NOMO-1 treated with DMSO at 0.1 percent for 48 hours (cell line): ENCODE measurements around the gene GOLGA6L24.
"Not testable (repeated sequence)": the region's sequence is repeated elsewhere in the genome, so short reads cannot be mapped to it uniquely, and the experiment has no call there.

Experiments used
- DNase-seq: peaks from one replicate; lab custom pipeline; 2025; ENCODE audit not compliant: unreplicated experiment; lab: John Stamatoyannopoulos, UW

The GOLGA6L24 gene, protein sequence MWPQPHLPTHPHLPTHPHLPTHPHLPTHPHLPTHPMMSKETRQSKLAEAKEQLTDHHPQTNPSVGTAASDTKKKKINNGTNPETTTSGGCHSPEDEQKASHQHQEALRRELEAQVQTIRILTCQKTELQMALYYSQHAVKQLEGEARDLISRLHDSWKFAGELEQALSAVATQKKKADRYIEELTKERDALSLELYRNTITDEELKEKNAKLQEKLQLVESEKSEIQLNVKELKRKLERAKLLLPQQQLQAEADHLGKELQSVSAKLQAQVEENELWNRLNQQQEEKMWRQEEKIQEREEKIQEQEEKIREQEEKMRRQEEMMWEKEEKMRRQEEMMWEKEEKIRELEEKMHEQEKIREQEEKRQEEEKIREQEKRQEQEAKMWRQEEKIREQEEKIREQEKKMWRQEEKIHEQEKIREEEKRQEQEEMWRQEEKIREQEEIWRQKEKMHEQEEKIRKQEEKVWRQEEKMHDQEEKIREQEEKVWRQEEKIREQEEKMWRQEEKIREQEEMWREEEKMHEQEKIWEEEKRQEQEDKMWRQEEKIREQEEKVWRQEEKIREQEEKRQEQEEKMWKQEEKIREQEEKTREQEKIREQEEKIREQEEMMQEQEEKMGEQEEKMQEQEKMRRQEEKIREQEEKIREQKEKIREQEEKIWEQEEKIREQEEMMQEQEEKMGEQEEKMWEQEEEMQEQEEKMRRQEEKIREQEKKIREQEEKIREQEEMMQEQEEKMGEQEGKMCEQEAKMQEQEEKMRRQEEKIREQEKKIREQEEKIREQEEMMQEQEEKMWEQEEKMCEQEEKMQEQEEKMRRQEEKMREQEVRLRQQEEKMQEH

DNA sequence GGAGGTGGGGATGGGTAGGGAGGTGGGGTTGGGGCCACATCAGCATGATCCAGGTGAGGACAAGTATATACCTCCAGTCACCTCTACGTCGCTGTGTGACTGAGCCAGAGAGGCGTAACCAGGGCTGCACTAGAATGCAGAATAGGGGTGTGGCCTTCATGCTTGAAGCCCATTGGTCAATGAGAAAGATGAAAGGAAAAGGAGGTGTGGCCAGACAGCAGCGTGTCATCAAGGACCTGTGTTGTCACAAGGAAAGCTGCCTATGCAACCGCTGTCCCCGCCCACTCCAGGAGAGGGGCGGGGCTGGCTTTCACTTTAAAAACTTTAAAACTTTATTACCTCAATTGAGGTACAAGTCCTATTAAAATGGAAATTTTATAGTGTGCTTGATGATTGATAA is at the start of gene GOLGA6L24:
TSS of gene GOLGA6L24 (minus strand) at position 101 of the 400 bp plus-strand sequence. CDS start at position 40, 61 bp downstream.
- DNase-seq, result not testable (repeated sequence)

DNA sequence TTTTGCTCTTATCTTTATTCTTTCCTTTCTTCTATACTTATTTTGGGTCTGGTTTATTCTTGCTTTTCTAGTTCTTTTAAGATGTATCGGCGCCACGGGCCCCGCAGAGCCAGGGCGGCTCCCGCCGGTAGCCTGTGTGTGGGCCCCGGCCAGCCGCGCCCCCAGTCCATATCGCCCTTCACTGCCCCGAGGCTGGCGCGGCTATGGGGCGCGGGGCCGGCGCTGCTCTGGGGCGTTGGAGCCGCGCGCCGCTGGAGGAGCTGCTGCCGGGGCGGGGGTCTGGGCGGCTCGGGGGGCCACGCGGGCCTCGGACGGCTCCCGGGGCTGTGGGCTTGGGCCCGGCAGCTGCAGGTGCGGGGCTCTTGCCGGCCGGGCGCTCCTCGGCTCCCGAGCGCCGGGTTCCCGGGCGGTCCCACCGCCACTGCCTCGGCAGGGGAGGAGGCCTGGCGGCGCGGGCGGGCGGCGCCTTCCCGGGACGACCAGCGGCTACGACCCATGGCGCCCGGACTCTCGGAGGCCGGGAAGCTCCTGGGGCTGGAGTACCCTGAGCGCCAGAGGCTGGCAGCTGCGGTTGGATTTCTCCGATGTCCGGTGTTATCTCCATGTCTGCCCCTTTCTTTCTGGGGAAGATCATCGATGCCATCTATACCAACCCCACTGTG is 45.0 kb upstream of the GOLGA6L24 start:
- DNase-seq, result not testable (repeated sequence)

DNA sequence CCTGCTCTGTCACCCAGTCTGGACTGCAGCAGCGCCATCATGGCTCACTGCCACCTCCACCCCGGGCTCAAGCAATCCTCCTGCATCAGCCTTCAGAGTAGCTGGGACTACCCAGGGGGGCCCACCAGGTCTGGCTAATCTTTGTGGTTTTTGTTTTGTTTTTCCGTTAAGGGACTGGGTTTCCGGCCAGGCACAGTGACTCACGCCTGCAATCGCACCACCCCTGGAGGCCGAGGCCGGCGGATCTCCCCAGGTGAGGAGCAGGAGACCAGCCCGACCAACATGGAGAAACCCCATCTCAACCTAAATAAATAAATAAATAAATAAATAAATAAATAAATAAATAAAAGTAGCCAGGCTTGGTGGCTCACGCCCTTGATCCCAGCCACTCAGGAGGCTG is 38.1 kb upstream of the GOLGA6L24 start:
- DNase-seq, result not testable (repeated sequence)

DNA sequence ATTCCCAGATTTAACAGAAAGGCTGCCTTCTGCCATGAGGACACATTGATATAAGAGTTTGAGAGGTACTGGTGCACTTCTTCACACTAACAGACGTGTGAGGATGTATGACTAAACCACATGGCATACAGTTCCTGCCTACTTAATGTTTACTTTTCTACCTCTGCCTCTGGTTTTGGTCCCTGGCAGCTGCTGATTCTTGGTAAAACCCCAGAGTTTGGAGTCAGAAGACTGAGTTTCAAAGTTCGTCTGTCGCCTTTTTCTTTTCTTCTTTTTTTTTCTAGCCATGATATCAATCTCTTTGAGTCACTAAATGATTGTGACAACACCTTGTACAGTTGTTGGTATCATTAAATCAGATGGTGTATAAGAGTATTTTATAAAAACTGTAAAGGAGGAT is 22.2 kb upstream of the GOLGA6L24 start:
- not testable (repeated sequence) for DNase-seq

DNA sequence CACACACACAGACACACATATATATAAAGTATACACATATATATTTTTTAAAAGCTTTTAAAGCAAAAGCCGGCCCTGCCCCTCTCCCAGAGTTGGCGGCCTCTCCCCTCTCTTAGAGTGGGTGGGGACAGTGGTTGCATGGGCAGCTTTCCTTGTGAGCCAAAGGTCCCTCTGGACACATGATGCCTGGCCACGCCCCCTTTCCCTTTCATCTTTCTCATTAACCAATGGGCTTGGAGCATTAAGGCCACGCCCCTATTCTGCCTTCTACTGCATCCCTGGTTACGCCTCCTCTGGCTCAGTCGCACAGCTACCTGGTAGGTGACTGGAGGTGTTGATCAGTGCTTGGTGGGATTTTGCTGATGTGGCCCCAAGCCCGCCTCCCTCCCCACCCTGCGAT is 20.5 kb upstream of the GOLGA6L24 start, which contains the start of gene GOLGA8F:
TSS of gene GOLGA8F (plus strand) at position 301 of the 400 bp plus-strand sequence. CDS start at position 399, 98 bp downstream.
- DNase-seq, result not testable (repeated sequence)

DNA sequence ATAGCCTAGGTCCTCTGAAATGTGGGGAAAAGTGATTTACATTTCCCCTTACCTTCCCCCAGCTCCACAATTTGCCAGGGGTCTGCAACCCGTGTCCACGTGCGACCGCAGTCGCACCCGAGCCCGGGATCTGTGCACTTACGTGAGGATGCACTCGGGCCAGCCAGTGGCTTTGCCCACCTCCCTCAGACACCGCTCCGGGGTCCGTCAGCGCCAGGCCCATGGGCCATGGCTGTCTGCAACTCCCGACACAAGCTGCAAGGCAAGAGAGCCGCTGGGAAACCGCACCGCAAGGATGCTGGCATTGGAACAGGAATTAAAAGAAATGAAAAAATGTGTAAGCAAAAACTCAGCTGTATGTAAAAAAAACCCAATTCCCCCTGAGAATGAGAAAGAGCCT is 7.6 kb upstream of the GOLGA6L24 start:
- not testable (repeated sequence) for DNase-seq

DNA sequence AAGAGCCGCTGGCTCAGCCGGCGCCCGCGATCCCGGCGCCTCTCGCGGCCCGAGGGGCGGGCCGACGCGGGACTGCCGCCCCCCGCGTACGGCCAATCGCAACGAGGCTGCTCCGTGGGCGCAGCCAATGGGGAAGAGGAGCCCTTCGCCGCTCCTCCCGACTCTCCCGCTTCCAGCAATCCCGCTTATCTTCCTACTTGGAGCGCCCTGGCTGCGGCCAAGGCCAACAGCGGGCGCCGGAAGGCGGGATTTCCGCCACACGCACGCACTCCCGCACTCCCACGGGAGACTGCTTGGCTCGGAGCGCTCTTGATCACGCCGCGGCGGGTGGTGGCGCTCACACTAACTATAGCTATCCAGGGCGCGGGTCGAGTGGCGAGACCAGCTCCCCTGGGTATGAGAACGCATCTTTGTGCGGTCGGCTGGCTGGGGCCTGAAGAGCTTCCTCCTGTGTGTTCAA is 35.7 kb downstream of the GOLGA6L24 start, which contains the start of gene HERC2:
TSS of gene HERC2 (minus strand) at position 51 of the 460 bp plus-strand sequence. CDS start 746 bp downstream, outside the sequence.
- DNase-seq, result not testable (repeated sequence)

DNA sequence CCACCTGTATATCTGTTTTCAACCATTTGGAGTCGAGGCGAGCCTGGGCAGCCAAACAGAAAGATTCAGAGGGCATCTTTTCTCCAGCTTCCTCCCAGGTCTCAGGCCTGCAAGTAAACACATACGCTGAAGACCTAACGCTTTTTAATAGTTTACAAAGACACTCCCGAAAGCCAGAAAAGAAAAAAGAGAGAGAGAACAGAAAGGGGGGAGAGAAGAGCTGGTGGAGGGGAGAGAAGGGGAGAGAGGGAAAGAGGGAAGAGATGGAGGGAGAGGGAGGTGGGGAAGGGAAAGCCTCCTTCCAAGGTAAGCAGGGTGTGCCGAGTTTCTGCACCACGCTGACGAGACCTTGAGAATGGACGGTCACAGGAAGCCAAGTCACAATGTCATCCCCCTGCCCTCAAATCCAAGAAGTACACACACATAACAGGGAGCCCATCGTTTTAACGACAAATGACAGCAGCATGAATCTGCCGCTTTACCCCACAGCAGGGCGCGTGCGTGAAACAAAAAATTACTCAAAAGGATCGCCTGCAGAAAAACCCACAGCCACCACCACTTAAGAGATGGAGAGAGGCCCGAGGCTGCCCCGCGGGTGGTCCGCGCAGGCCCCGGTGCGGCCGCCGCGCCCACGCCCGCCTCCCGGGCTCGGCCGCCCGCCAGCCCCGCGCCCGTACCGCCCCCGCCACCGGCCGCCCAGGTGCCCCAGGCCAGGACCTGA is 36.4 kb downstream of the GOLGA6L24 start:
- not testable (repeated sequence) for DNase-seq

DNA sequence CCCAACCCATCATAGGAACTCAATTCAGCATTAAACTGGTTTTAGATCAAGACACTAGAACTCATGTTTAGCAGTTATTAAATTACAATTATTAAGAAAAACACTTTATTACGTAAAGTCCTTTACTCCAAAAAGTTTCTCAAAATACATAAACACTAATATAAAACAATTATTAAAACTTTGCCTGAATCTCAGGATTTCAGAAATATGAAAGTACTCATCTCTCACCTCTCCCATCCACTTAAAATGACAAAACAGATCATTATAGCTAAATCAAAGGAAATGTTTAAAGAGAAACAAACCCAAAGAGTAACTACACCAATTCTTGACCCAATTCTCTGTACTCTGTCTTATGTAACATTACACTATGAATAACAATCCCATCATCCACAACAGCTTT is 38.2 kb downstream of the GOLGA6L24 start:
- not testable (repeated sequence) for DNase-seq

DNA sequence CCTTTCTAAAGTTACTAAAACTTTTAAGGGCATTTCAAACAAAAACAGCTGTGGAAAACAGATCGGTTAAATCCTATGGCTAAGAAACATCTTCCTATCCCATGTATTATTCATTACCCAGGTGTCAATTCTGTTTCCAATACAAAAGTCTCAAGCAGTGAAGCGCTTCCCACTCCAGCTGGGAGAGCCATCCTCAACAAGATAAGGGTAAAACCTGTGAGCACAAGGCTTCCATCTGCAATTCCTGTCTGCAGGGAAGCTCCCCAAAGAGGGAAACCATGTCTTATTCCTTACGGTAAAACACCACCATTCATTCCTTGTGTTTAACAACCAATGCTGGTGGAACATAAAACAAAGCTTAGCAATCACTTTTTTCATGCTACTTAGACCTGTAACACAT is 39.1 kb downstream of the GOLGA6L24 start:
- not testable (repeated sequence) for DNase-seq

DNA sequence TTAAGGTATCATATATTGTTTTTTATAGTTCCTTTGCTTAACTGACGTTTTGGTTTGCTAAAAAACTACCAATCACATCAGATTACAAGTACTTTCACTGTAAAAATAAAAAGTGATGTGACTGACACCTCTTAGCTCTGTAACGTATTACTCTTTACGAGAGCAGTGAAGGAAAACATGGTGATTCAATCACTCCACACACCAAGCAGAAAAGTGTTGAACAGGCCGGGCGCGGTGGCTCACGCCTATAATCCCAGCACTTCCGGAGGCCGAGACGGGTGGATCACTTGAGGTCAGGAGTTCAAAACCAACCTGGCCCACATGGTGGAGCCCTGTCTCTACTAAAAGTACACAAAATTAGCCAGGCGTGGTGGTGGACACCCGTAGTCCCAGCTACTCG is 39.8 kb downstream of the GOLGA6L24 start:
- DNase-seq, result not testable (repeated sequence)

DNA sequence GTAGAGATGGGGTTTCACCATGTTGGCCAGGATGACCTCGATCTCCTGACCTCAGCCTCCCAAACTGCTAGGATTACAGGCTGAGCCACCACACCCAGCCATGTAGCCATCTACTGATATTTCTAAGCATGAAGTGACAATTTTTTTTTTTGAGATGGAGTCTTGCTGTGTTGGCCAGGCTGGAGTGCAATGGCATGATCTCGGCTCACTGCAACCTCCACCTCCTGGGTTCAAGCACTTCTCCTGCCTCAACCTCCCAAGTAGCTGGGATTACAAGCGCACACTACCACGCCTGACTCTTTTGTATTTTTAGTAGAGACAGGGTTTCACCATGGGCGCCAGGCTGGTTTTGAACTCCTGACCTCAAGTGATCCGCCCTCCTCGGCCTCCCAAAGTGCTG is 40.9 kb downstream of the GOLGA6L24 start:
- not testable (repeated sequence) for DNase-seq

DNA sequence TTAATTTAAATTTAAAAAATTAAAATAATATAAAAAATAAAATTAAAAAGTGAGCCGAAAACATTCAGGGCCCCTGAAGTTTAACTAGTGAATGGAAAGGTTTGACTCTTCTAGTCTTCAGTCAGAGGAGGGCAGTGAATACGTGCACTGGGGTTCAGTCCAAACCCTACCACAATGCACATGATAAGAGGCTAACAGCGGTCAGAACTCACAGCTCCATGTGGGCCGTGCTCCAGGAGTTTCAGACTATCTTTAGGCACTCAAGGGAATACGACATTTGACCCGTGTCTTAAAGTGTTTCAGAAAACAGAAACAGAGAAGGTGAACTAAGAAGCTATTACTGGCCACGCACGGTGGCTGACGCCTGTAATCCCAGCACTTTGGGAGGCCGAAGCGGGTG is 47.4 kb downstream of the GOLGA6L24 start:
- DNase-seq, result not testable (repeated sequence)

DNA sequence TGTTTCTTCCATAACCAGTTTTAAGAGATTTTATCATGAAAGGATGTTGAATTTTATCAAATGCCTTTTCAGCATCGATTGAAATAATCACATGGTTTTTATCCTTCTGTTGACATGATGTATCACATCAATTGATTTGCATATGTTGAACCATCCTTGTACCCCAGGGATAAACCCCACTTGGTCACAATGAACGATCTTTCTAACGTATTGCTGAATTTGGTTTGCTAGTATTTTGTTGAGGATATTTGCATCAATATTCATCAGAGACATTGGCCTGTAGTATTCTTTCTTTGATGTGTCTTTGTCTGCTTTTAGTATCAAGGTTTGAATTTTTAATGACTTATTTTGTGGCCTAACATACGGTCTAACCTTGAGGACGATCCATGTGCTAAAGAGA is 49.2 kb downstream of the GOLGA6L24 start:
- not testable (repeated sequence) for DNase-seq
